Thyroid gland (tissue), 4 donors: ENCODE measurements around the gene ATP9B. TPM values are rescaled to one million over a fixed set of nuclear protein-coding genes. Genes with fewer than 3 reads are reported as not detected.

Experiments
- DNase-seq, 2 donors: peaks; one replicate each; pipeline ENCODE4 v3.0.0-alpha.2; 2019
- H3K27ac ChIP-seq, 3 donors: fragments of 200-600 bp; sonication (generic); 1 replicate in 2 of 3; 2 replicates in 1 of 3; pipeline ENCODE4 v1.5.1; 2016 to 2019; ENCODE audit warnings: mild to moderate bottlenecking in 1 of 3, moderate library complexity in 1 of 3
- H3K27me3 ChIP-seq: fragments of 200-600 bp; sonication (generic); one replicate; pipeline ENCODE4 v1.5.1; 2019
- H3K36me3 ChIP-seq, 2 donors: fragments of 200-600 bp; sonication (generic); one replicate each; pipeline ENCODE4 v1.5.1; 2016 to 2019
- H3K4me1 ChIP-seq, 2 donors: fragments of 200-600 bp; sonication (generic); one replicate each; pipeline ENCODE4 v1.5.1; 2017 to 2019
- H3K4me3 ChIP-seq, 3 donors: fragments of 200-600 bp; sonication (generic); replicated peaks in 1 of 3; 1 replicate in 2 of 3; 2 replicates in 1 of 3; pipeline ENCODE4 v1.5.1; 2016; ENCODE audit warnings: mild to moderate bottlenecking in 1 of 3
- H3K9me3 ChIP-seq: fragments of 200-600 bp; sonication (generic); one replicate; pipeline ENCODE4 v1.5.1; 2017
- CTCF ChIP-seq, 6 experiments: fragments of 200-600 bp in 3 of 6; fragments of 450-650 bp in 3 of 6; sonication (generic) in 3 of 6; IDR thresholded peaks; one replicate each; pipeline ENCODE4 v1.5.1; 2016 to 2019; ENCODE audit warnings: antibody characterized with exemption in 6 of 6, mild to moderate bottlenecking in 2 of 6, inconsistent platforms in 1 of 6, moderate library complexity in 1 of 6
- POLR2A ChIP-seq, 2 donors: fragments of 450-650 bp; IDR thresholded peaks; one replicate each; pipeline ENCODE4 v1.6.1; 2017; ENCODE audit warnings: antibody characterized with exemption in 2 of 2, mild to moderate bottlenecking in 2 of 2, moderate library complexity in 1 of 2
- WGBS, 2 donors: methylation state at CpG; one replicate each; pipeline ENCODE4 v1.1.5; 2017; 5-methylcytosine and 5-hydroxymethylcytosine counted together
- intact Hi-C: fragments of 100-400 bp; cut with DNase I; formaldehyde crosslinking; loops from one replicate; pipeline ENCODE4 v1.15.1; 2023
- total RNA-seq, 4 donors: library from RNA; depleted of rRNA; stranded (reverse); fragments of >200 nt; gene quantifications; one replicate each; pipeline ENCODE4 v1.2.3, GENCODE V29; 2016

Gene ATP9B
- total RNA-seq, 4 donors from 2014 or later, result 30.6 to 58.1 (median 48.2) TPM

- peaks cover 11 to 12% of the 10 kb centered on the region in 2 donors for H3K36me3 ChIP-seq
- no peaks in the 10 kb centered on the region for H3K4me1 ChIP-seq
- 93 to 95% methylated on average over 9 of the region's 9 CpGs for WGBS, 2 donors
- no peaks in the 10 kb centered on the region for H3K9me3 ChIP-seq
- no peak overlapping the region for H3K27ac ChIP-seq
- intact Hi-C loops, result no loop called here
- no peaks in the 10 kb centered on the region for H3K27me3 ChIP-seq
- TF ChIP-seq CTCF (IDR thresholded peaks at IDR 0.05) (no peak), POLR2A (IDR thresholded peaks at IDR 0.05) (no peak)
- H3K4me3 ChIP-seq, result no peak overlapping the region
- DNase-seq, result no peak
These were observed 260.6 kb downstream of the ATP9B start for GRCh38 chr18:79329786-79330185.

GRCh38 chr18:79332646-79333045 is 263.5 kb downstream of the ATP9B start:
- Histone ChIP-seq H3K4me3 (no peak overlapping the region), H3K27ac (no peak overlapping the region), H3K9me3 (no peaks in the 10 kb centered on the region), H3K27me3 (no peaks in the 10 kb centered on the region), H3K36me3 (peaks cover 12 to 15% of the 10 kb centered on the region in 2 donors), H3K4me1 (no peaks in the 10 kb centered on the region)
- intact Hi-C loops, result no loop called here
- DNase-seq, result no peak
- no peak for TF ChIP-seq POLR2A (IDR thresholded peaks at IDR 0.05)
- TF ChIP-seq CTCF (IDR thresholded peaks at IDR 0.05), result no peak
- WGBS, 2 donors, result 85 to 89% methylated on average over 6 of the region's 6 CpGs

- H3K9me3 ChIP-seq, result no peaks in the 10 kb centered on the region
- WGBS, 2 donors, result 92 to 94% methylated on average over 6 of the region's 6 CpGs
- no peak for TF ChIP-seq CTCF (IDR thresholded peaks at IDR 0.05)
- TF ChIP-seq POLR2A (IDR thresholded peaks at IDR 0.05), result no peak
- H3K27ac ChIP-seq, result no peak overlapping the region
- H3K27me3 ChIP-seq, result no peaks in the 10 kb centered on the region
- H3K4me1 ChIP-seq, result no peaks in the 10 kb centered on the region
- no peak overlapping the region for H3K4me3 ChIP-seq
- no peak for DNase-seq
- peaks cover 12 to 19% of the 10 kb centered on the region in 2 donors for H3K36me3 ChIP-seq
- intact Hi-C loops, result no loop called here
These were observed 263.9 kb downstream of the ATP9B start for GRCh38 chr18:79333046-79333445.

GRCh38 chr18:79334496-79335233 is 265.5 kb downstream of the ATP9B start:
- WGBS, 2 donors, result 83 to 85% methylated on average over 23 to 29 of the region's 29 CpGs
- intact Hi-C loops, result no loop called here
- H3K27me3 ChIP-seq, result no peaks in the 10 kb centered on the region
- no peak overlapping the region for H3K27ac ChIP-seq
- no peaks in the 10 kb centered on the region for H3K4me1 ChIP-seq
- no peak for DNase-seq
- no peak for TF ChIP-seq POLR2A (IDR thresholded peaks at IDR 0.05)
- no peak for TF ChIP-seq CTCF (IDR thresholded peaks at IDR 0.05)
- no peak overlapping the region for H3K4me3 ChIP-seq
- H3K9me3 ChIP-seq, result no peaks in the 10 kb centered on the region
- peaks cover 12 to 24% of the 10 kb centered on the region in 2 donors for H3K36me3 ChIP-seq

GRCh38 chr18:79335833-79336360 is 266.7 kb downstream of the ATP9B start:
- 94 to 97% methylated on average over 23 of the region's 23 CpGs for WGBS, 2 donors
- Histone ChIP-seq H3K27me3 (no peaks in the 10 kb centered on the region), H3K4me3 (no peak overlapping the region), H3K36me3 (peaks cover 9 to 20% of the 10 kb centered on the region in 2 donors), H3K27ac (no peak overlapping the region), H3K4me1 (no peaks in the 10 kb centered on the region), H3K9me3 (no peaks in the 10 kb centered on the region)
- TF ChIP-seq CTCF (IDR thresholded peaks at IDR 0.05), result no peak
- no peak for TF ChIP-seq POLR2A (IDR thresholded peaks at IDR 0.05)
- no peak for DNase-seq
- intact Hi-C loops, result no loop called here
